Parathyroid adenoma (tissue), 2 donors: ENCODE results near the gene APOBEC4.

Experiments used
- H2AFZ ChIP-seq: fragments of 300-600 bp; sonication (generic); one replicate; pipeline ENCODE4 v1.7.0; 2017; ENCODE audit warnings: antibody characterized with exemption, mild to moderate bottlenecking
- H3K27ac ChIP-seq: fragments of 300-600 bp; sonication (generic); one replicate; pipeline ENCODE4 v1.7.0; 2017
- H3K27me3 ChIP-seq: fragments of 300-600 bp; sonication (generic); one replicate; pipeline ENCODE4 v1.7.0; 2017; ENCODE audit warnings: low read length; ENCODE audit not compliant: control insufficient read depth, insufficient read depth
- H3K36me3 ChIP-seq: fragments of 300-600 bp; sonication (generic); one replicate; pipeline ENCODE4 v1.7.0; 2017; ENCODE audit warnings: low read length; ENCODE audit not compliant: control insufficient read depth, insufficient read depth
- H3K4me1 ChIP-seq: fragments of 300-600 bp; sonication (generic); one replicate; pipeline ENCODE4 v1.7.0; 2017; ENCODE audit warnings: control low read depth
- H3K4me2 ChIP-seq: fragments of 300-600 bp; sonication (generic); one replicate; pipeline ENCODE4 v1.7.0; 2017; ENCODE audit warnings: low read length
- H3K4me3 ChIP-seq: fragments of 300-600 bp; sonication (generic); one replicate; pipeline ENCODE4 v1.7.0; 2017; ENCODE audit warnings: low read depth, low read length
- H3K79me2 ChIP-seq: fragments of 300-600 bp; sonication (generic); one replicate; pipeline ENCODE4 v1.7.0; 2017; ENCODE audit warnings: control low read depth
- H3K9ac ChIP-seq: fragments of 300-600 bp; sonication (generic); one replicate; pipeline ENCODE4 v1.7.0; 2017; ENCODE audit warnings: mild to moderate bottlenecking
- H3K9me3 ChIP-seq: fragments of 300-600 bp; sonication (generic); one replicate; pipeline ENCODE4 v1.7.0; 2017; ENCODE audit warnings: low read length; ENCODE audit not compliant: control insufficient read depth
- TF ChIP-seq, protein P1 (sequence below): fragments of 300-600 bp; sonication (generic); IDR thresholded peaks from one replicate; pipeline ENCODE4 v1.7.0; 2017; ENCODE audit warnings: antibody characterized with exemption, mild to moderate bottlenecking
- donor health status: primary hyperparathyroidism.

APOBEC4 gene

GRCh38 chr1:183652107-183652506 is 1.0 kb downstream of the APOBEC4 start:
- Histone ChIP-seq H3K36me3 (no peaks in the 10 kb centered on the region), H3K9ac (no peak overlapping the region), H2AFZ (no peak overlapping the region), H3K27ac (no peak overlapping the region), H3K27me3 (no peaks in the 10 kb centered on the region), H3K79me2 (no peaks in the 10 kb centered on the region), H3K9me3 (no peaks in the 10 kb centered on the region), H3K4me3 (no peak overlapping the region), H3K4me1 (no peaks in the 10 kb centered on the region), H3K4me2 (no peak overlapping the region)
- TF ChIP-seq, protein P1, sequence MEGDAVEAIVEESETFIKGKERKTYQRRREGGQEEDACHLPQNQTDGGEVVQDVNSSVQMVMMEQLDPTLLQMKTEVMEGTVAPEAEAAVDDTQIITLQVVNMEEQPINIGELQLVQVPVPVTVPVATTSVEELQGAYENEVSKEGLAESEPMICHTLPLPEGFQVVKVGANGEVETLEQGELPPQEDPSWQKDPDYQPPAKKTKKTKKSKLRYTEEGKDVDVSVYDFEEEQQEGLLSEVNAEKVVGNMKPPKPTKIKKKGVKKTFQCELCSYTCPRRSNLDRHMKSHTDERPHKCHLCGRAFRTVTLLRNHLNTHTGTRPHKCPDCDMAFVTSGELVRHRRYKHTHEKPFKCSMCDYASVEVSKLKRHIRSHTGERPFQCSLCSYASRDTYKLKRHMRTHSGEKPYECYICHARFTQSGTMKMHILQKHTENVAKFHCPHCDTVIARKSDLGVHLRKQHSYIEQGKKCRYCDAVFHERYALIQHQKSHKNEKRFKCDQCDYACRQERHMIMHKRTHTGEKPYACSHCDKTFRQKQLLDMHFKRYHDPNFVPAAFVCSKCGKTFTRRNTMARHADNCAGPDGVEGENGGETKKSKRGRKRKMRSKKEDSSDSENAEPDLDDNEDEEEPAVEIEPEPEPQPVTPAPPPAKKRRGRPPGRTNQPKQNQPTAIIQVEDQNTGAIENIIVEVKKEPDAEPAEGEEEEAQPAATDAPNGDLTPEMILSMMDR = no peak

DNA sequence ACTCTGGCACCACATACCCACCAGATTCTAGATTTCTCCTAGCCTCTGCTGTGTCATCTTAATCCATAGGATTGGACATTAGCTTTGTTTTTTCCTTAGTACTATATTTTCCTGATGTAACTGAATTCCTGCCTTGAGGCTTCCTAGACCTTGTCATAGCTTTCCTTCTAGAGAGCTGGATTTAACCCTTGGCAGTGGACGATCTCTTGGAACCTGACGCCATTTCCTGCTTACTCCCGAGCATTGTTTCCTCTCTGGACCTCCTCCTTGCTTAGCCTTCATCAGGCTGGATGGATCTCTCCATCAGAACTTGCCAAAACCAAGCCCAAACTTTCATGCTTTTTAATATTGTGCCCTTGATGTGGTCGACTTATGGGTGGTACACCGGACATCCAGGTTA is 1.5 kb downstream of the APOBEC4 start:
- Histone ChIP-seq H3K9me3 (no peaks in the 10 kb centered on the region), H3K9ac (no peak overlapping the region), H3K4me3 (no peak overlapping the region), H3K79me2 (no peaks in the 10 kb centered on the region), H2AFZ (no peak overlapping the region), H3K27me3 (no peaks in the 10 kb centered on the region), H3K27ac (no peak overlapping the region), H3K4me1 (no peaks in the 10 kb centered on the region), H3K4me2 (no peak overlapping the region), H3K36me3 (no peaks in the 10 kb centered on the region)
- TF ChIP-seq, protein P1 = no peak

DNA sequence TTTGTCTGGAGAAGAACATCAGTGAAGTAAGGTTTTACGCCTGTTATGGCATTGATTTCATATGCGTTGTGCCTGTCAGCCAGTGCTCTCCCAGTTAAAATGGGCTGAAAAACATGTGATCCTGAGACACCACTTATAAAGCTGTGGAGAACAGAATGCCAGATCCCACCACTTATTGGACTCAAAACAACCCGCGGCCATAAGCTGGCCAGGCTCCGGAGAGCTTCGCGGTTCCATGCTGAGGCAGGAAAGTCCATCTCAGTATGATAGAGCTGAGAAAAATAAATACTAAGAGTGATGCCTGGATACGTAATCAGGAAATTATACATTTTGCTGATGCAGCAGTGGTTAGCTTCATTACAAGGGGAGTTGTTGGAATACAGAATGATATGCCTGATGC is 5.1 kb downstream of the APOBEC4 start:
- Histone ChIP-seq H2AFZ (no peak overlapping the region), H3K4me2 (no peak overlapping the region), H3K9ac (no peak overlapping the region), H3K4me1 (no peaks in the 10 kb centered on the region), H3K27me3 (no peaks in the 10 kb centered on the region), H3K79me2 (no peaks in the 10 kb centered on the region), H3K4me3 (no peak overlapping the region), H3K27ac (no peak overlapping the region), H3K9me3 (no peaks in the 10 kb centered on the region), H3K36me3 (no peaks in the 10 kb centered on the region)
- TF ChIP-seq, protein P1 = no peak

GRCh38 chr1:183646776-183647175 is 6.3 kb downstream of the APOBEC4 start:
- no peak overlapping the region for H2AFZ ChIP-seq
- H3K36me3 ChIP-seq = no peaks in the 10 kb centered on the region
- H3K27ac ChIP-seq = no peak overlapping the region
- no peak overlapping the region for H3K4me3 ChIP-seq
- H3K27me3 ChIP-seq = no peaks in the 10 kb centered on the region
- no peaks in the 10 kb centered on the region for H3K9me3 ChIP-seq
- no peaks in the 10 kb centered on the region for H3K79me2 ChIP-seq
- H3K4me2 ChIP-seq = no peak overlapping the region
- TF ChIP-seq, protein P1 = no peak
- H3K9ac ChIP-seq = no peak overlapping the region
- H3K4me1 ChIP-seq = no peaks in the 10 kb centered on the region

DNA sequence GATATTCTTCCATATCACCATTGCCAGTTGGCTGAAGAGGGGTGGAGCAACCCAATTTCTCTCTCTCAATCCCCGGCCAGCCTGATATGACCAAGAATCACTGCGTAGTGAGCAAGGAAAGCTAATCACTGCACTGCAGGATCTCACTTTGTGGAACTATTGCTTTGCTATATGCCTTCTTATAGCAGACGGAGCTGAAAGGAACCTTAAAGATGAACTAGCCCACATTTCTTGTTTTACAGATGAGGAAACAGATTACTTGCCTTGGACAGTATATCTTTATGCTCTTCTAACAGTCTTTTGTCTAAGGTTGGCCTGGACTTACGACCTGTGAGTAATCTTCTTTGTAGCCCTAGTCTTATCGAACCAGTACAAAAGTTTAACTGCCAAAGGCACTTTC is 7.6 kb downstream of the APOBEC4 start:
- H2AFZ ChIP-seq = no peak overlapping the region
- no peaks in the 10 kb centered on the region for H3K4me1 ChIP-seq
- no peak overlapping the region for H3K4me3 ChIP-seq
- H3K4me2 ChIP-seq = no peak overlapping the region
- no peaks in the 10 kb centered on the region for H3K9me3 ChIP-seq
- TF ChIP-seq, protein P1 = no peak
- H3K36me3 ChIP-seq = no peaks in the 10 kb centered on the region
- no peaks in the 10 kb centered on the region for H3K79me2 ChIP-seq
- no peak overlapping the region for H3K27ac ChIP-seq
- no peaks in the 10 kb centered on the region for H3K27me3 ChIP-seq
- H3K9ac ChIP-seq = no peak overlapping the region
